B cell (primary cell): ENCODE data around the gene TMOD1.

ENCODE experiments used
- EZH2 ChIP-seq: IDR thresholded peaks from 2 replicates; pipeline ENCODE4 v1.6.1; 2012; ENCODE audit warnings: borderline replicate concordance, low read depth, mild to moderate bottlenecking, moderate library complexity, low read length; ENCODE audit not compliant: insufficient read depth, poor library complexity, severe bottlenecking
- TF ChIP-seq, protein P1 (sequence below): fragments of 200-600 bp; IDR thresholded peaks from one replicate; pipeline ENCODE4 v1.8.0; 2022; ENCODE audit warnings: antibody characterized with exemption, mild to moderate bottlenecking

GRCh38 chr9:97503862-97504210, 2.4 kb downstream of the TMOD1 start:
- TF ChIP-seq, protein P1, sequence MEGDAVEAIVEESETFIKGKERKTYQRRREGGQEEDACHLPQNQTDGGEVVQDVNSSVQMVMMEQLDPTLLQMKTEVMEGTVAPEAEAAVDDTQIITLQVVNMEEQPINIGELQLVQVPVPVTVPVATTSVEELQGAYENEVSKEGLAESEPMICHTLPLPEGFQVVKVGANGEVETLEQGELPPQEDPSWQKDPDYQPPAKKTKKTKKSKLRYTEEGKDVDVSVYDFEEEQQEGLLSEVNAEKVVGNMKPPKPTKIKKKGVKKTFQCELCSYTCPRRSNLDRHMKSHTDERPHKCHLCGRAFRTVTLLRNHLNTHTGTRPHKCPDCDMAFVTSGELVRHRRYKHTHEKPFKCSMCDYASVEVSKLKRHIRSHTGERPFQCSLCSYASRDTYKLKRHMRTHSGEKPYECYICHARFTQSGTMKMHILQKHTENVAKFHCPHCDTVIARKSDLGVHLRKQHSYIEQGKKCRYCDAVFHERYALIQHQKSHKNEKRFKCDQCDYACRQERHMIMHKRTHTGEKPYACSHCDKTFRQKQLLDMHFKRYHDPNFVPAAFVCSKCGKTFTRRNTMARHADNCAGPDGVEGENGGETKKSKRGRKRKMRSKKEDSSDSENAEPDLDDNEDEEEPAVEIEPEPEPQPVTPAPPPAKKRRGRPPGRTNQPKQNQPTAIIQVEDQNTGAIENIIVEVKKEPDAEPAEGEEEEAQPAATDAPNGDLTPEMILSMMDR, result no peak
- TF ChIP-seq EZH2, result no peak
